ENCODE measurements around the gene SMAP2. TPM values are rescaled to one million over a fixed set of nuclear protein-coding genes. Genes with fewer than 3 reads are reported as not detected.

The SMAP2 gene
- total and polyA plus RNA-seq, 10 of the 15 experiments (the other 5 are each of a cell fraction or from before 2014, with no cell fraction given), result 33.4 to 177 (median 105) TPM

DNA sequence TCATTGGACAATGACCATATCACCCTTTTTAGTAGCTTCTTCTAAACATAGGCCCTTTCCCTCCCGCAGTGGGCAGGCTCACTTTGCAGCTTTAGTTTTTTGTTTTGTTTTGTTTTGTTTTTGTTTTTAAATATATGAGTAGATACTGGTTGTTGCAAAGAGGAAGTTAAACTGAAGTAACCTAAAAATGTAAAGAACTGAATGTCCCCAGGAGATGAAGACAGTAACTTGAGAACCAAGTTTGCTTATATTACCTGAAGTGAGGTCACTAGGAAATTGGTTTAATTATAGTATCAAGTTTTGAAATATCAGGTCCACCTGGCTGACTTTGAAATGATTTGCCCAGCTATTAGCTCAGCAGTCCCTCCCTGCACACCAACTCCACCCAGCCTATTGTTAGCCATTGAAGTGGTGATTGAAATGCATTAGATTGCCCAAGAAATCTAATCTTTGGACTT is 18.2 kb downstream of the SMAP2 start:
- H3K4me2 ChIP-seq (ENCODE audit: control insufficient read depth, insufficient read depth), result peak overlapping the region; percentile 83
- no peaks in the 10 kb centered on the region; the same call in 1 of the 2 replicates for H4K20me1 ChIP-seq (ENCODE audit: control insufficient read depth, insufficient read depth)
- peaks cover 99% of the 10 kb centered on the region for H3K79me2 ChIP-seq (ENCODE audit: control insufficient read depth, insufficient read depth, low read length)
- WGBS (ENCODE audit: insufficient coverage, insufficient replicate concordance, low lambda C conversion rate, missing lambda C conversion rate), result 0% methylated on average over 1 of the region's 1 CpG
- DNase-seq (ENCODE audit: low read depth, low spot score) (no peak), ATAC-seq (peak; percentile 33), FAIRE-seq (peak; percentile 31)
- ChIA-PET RAD21 (ENCODE audit: unreplicated experiment) (interaction anchor here (0.9 to 1.6 kb wide), 7 partner anchors 9 to 77 kb away, joined by 3 to 12 read pairs (median 5); partner anchors contain the start of gene ZFP69B), POLR2A (interaction anchor here (1.5 to 15.7 kb wide), 4 partner anchors 7 to 13 kb away, joined by 3 to 243 read pairs (median 29); no protein-coding TSS in a partner anchor), CTCF (interaction anchor here (0.6 to 18.7 kb wide), 7 partner anchors 10 to 997 kb away, joined by 3 to 271 read pairs (median 5); no protein-coding TSS in a partner anchor), SMC1A (ENCODE audit: uncharacterized antibody, unreplicated experiment) (interaction anchor here (0.9 to 18.1 kb wide), 6 partner anchors 9 to 73 kb away, joined by 3 to 426 read pairs (median 16); partner anchors contain the start of gene SMAP2)
- peaks cover 75% of the 10 kb centered on the region for H3K4me1 ChIP-seq (ENCODE audit: control insufficient read depth, insufficient read depth, low read length)
- H3K9me3 ChIP-seq (replicated peaks; ENCODE audit: control insufficient read depth, insufficient read depth, low read length), result no peaks in the 10 kb centered on the region
- H3K4me3 ChIP-seq, result peak overlapping the region; percentile 8; the same call in 1 of the 2 replicates
- H3K27me3 ChIP-seq (replicated peaks in 1 of 2; ENCODE audit: control insufficient read depth in 2 of 2, insufficient read depth in 2 of 2, low read length in 1 of 2), result no peaks in the 10 kb centered on the region
- in situ Hi-C loops (cut with MboI), result no loop called here
- BruUV-seq (replicated peaks), result TSS peak; percentile 8
- no peak overlapping the region for H3K9ac ChIP-seq (ENCODE audit: control insufficient read depth, insufficient read depth, low read length)
- peak overlapping the region; percentile 56 for H3K27ac ChIP-seq (ENCODE audit: control insufficient read depth, insufficient read depth)
- TF ChIP-seq CBX5 (IDR thresholded peaks at IDR 0.05; ENCODE audit: low read depth), result no peak
- no peak for TF ChIP-seq MTA3 (IDR thresholded peaks at IDR 0.05; ENCODE audit: borderline replicate concordance, low read length)
- TF ChIP-seq FOXM1 (IDR thresholded peaks at IDR 0.05; ENCODE audit: low read depth, low read length), result 0 out of 2 replicates have a peak, but pooled peaks have one; percentile 24
- no peak for TF ChIP-seq RFX5 (IDR thresholded peaks at IDR 0.05; ENCODE audit: low read depth, low read length)
- TF ChIP-seq TCF3 (IDR thresholded peaks at IDR 0.05; ENCODE audit: borderline replicate concordance, insufficient read depth, low read depth, low read length), result no peak
- 0 out of 2 replicates have a peak, but pooled peaks have one; percentile 29 for TF ChIP-seq MEF2A (IDR thresholded peaks at IDR 0.05; ENCODE audit: insufficient read depth, low read depth, low read length)
- 0 out of 2 replicates have a peak, but pooled peaks have one; percentile 35 for TF ChIP-seq ZBED1 (IDR thresholded peaks at IDR 0.05; ENCODE audit: borderline replicate concordance)
- TF ChIP-seq, protein P1, sequence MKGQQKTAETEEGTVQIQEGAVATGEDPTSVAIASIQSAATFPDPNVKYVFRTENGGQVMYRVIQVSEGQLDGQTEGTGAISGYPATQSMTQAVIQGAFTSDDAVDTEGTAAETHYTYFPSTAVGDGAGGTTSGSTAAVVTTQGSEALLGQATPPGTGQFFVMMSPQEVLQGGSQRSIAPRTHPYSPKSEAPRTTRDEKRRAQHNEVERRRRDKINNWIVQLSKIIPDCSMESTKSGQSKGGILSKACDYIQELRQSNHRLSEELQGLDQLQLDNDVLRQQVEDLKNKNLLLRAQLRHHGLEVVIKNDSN (IDR thresholded peaks at IDR 0.05; ENCODE audit: borderline replicate concordance, extremely low read length, insufficient read depth, low read depth, low read length), result no peak
- no peak for TF ChIP-seq STAT1 (conservative IDR thresholded peaks at IDR 0.05)
- TF ChIP-seq, protein P2, sequence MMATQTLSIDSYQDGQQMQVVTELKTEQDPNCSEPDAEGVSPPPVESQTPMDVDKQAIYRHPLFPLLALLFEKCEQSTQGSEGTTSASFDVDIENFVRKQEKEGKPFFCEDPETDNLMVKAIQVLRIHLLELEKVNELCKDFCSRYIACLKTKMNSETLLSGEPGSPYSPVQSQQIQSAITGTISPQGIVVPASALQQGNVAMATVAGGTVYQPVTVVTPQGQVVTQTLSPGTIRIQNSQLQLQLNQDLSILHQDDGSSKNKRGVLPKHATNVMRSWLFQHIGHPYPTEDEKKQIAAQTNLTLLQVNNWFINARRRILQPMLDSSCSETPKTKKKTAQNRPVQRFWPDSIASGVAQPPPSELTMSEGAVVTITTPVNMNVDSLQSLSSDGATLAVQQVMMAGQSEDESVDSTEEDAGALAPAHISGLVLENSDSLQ (IDR thresholded peaks at IDR 0.05), result 0 out of 2 replicates have a peak, but pooled peaks have one; percentile 7
- peak; percentile 27 for TF ChIP-seq JUNB (IDR thresholded peaks at IDR 0.05)
- TF ChIP-seq, protein P3, sequence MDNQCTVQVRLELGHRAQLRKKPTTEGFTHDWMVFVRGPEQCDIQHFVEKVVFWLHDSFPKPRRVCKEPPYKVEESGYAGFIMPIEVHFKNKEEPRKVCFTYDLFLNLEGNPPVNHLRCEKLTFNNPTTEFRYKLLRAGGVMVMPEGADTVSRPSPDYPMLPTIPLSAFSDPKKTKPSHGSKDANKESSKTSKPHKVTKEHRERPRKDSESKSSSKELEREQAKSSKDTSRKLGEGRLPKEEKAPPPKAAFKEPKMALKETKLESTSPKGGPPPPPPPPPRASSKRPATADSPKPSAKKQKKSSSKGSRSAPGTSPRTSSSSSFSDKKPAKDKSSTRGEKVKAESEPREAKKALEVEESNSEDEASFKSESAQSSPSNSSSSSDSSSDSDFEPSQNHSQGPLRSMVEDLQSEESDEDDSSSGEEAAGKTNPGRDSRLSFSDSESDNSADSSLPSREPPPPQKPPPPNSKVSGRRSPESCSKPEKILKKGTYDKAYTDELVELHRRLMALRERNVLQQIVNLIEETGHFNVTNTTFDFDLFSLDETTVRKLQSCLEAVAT (IDR thresholded peaks at IDR 0.05), result 0 out of 2 replicates have a peak, but pooled peaks have one; percentile 21
- TF ChIP-seq MEF2B (IDR thresholded peaks at IDR 0.05; ENCODE audit: partially characterized antibody, poor library complexity, severe bottlenecking), result peak; percentile 35
- TF ChIP-seq DPF2 (IDR thresholded peaks at IDR 0.05), result no peak
- TF ChIP-seq ATF7 (IDR thresholded peaks at IDR 0.05; ENCODE audit: low read depth), result peak; percentile 45; the same call in 1 of the 2 replicates
- TF ChIP-seq HCFC1 (IDR thresholded peaks at IDR 0.05; ENCODE audit: low read length), result no peak
- no peak for TF ChIP-seq RAD51 (IDR thresholded peaks at IDR 0.05)
- TF ChIP-seq NFIC (IDR thresholded peaks at IDR 0.05; ENCODE audit: low read depth, low read length), result peak; percentile 50
- H3K36me3 ChIP-seq (ENCODE audit: control insufficient read depth in 2 of 2, insufficient read depth in 2 of 2, low read length in 1 of 2), result peaks cover 2 to 8% of the 10 kb centered on the region in 2 experiments; a peak in 3 of 4 replicates
- no peak overlapping the region for H2AFZ ChIP-seq (ENCODE audit: control insufficient read depth, low read depth, low read length)
- intact Hi-C loops (cut with micrococcal nuclease; ENCODE audit: unreplicated experiment), result no loop called here

All from GM12878 (cell line).